OCI-LY1 (cell line): ENCODE data around the gene TREM2.
"Not testable (repeated sequence)": the region's sequence is repeated elsewhere in the genome, so short reads cannot be mapped to it uniquely, and the experiment has no call there.

Source experiments
- H2AFZ ChIP-seq: fragments of 200-600 bp; sonication (generic), shearing (Covaris generic); 2 replicates; pipeline ENCODE4 v1.6.0; 2014; ENCODE audit warnings: antibody characterized with exemption, mild to moderate bottlenecking, low read length
- H3F3A ChIP-seq: fragments of 200-600 bp; sonication (generic), shearing (Covaris generic); 2 replicates; pipeline ENCODE4 v1.6.0; 2014; ENCODE audit warnings: mild to moderate bottlenecking, antibody characterized with exemption, low read length, moderate library complexity; ENCODE audit not compliant: insufficient read depth
- H3K27ac ChIP-seq: fragments of 200-600 bp; sonication (generic); 2 replicates; pipeline ENCODE4 v1.5.1; 2014; ENCODE audit warnings: low read length, mixed run types, mild to moderate bottlenecking, low read depth; ENCODE audit not compliant: poor library complexity, severe bottlenecking
- H3K27me3 ChIP-seq: fragments of 200-600 bp; sonication (generic); 2 replicates; pipeline ENCODE4 v1.6.0; 2014; ENCODE audit warnings: antibody characterized with exemption, mild to moderate bottlenecking, low read length, moderate library complexity; ENCODE audit not compliant: insufficient read depth
- H3K36me3 ChIP-seq: fragments of 200-600 bp; sonication (generic); 2 replicates; pipeline ENCODE4 v1.6.1; 2014; ENCODE audit warnings: mild to moderate bottlenecking, antibody characterized with exemption, low read length, moderate library complexity, mixed read lengths; ENCODE audit not compliant: insufficient read depth
- H3K4me1 ChIP-seq: fragments of 200-600 bp; sonication (generic); 2 replicates; pipeline ENCODE4 v1.5.1; 2014; ENCODE audit warnings: mild to moderate bottlenecking, low read length, moderate library complexity; ENCODE audit not compliant: insufficient read depth, severe bottlenecking
- H3K4me2 ChIP-seq: fragments of 200-600 bp; sonication (generic), shearing (Covaris generic); 2 replicates; pipeline ENCODE4 v1.6.1; 2014; ENCODE audit warnings: low read length
- H3K4me3 ChIP-seq: fragments of 200-600 bp; sonication (generic); 2 replicates; pipeline ENCODE4 v1.5.1; 2014; ENCODE audit warnings: low read length, low read depth, mild to moderate bottlenecking, mixed read lengths; ENCODE audit not compliant: poor library complexity, severe bottlenecking
- H3K79me2 ChIP-seq: fragments of 200-600 bp; shearing (Covaris generic); 2 replicates; pipeline ENCODE4 v1.6.1; 2016; ENCODE audit warnings: mixed run types, low read length, mixed read lengths; ENCODE audit not compliant: insufficient read depth
- H3K9ac ChIP-seq: fragments of 200-600 bp; sonication (generic), shearing (Covaris generic); 2 replicates; pipeline ENCODE4 v1.6.1; 2014; ENCODE audit warnings: mild to moderate bottlenecking, low read length, mixed read lengths
- H3K9me2 ChIP-seq: fragments of 200-600 bp; sonication (generic), shearing (Covaris generic); 2 replicates; pipeline ENCODE4 v1.6.1; 2014; ENCODE audit warnings: low read depth, mild to moderate bottlenecking, low read length, mixed read lengths
- H3K9me3 ChIP-seq: fragments of 200-600 bp; shearing (Covaris generic); 2 replicates; pipeline ENCODE4 v1.6.1; 2014; ENCODE audit warnings: low read length, mixed read lengths
- H4K20me1 ChIP-seq: fragments of 200-600 bp; sonication (generic), shearing (Covaris generic); 2 replicates; pipeline ENCODE4 v1.6.0; 2016; ENCODE audit warnings: mild to moderate bottlenecking, low read length; ENCODE audit not compliant: insufficient read depth
- EZH2 ChIP-seq: fragments of 200-600 bp; sonication (generic), shearing (Covaris generic); IDR thresholded peaks from 2 replicates; pipeline ENCODE4 v1.8.0; 2017; ENCODE audit warnings: borderline replicate concordance, mixed run types, mild to moderate bottlenecking, antibody characterized with exemption, low read length, moderate library complexity, mixed read lengths
- TF ChIP-seq, protein P1 (sequence below): fragments of 200-600 bp; sonication (generic), shearing (Covaris generic); IDR thresholded peaks from 2 replicates; pipeline ENCODE4 v1.5.1; 2017; ENCODE audit warnings: mild to moderate bottlenecking, antibody characterized with exemption, low read length, moderate library complexity, mixed read lengths

The TREM2 gene

DNA sequence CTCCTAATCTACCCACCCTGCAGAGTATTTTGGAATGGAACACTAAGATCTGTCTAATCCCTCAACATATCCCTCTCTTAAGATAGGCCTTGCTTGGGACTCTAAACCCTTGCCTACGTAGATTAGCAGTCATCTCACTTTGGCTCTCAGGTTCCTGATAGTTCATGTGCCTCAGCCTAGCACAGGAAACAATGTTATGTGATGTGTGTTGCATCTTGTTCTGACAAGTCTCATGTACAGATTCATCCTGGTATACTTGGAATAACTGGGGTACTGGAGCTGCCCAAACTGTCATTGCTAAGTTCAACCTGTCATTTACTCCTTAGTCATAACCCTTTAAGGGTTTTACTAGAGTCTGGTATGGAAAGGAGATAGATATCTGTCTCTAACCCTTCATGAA lies 42.9 kb downstream of the TREM2 start:
- Histone ChIP-seq H3K9me2 (no peaks in the 10 kb centered on the region), H3K36me3 (peaks cover 4% of the 10 kb centered on the region; the same call in 1 of the 2 replicates)

DNA sequence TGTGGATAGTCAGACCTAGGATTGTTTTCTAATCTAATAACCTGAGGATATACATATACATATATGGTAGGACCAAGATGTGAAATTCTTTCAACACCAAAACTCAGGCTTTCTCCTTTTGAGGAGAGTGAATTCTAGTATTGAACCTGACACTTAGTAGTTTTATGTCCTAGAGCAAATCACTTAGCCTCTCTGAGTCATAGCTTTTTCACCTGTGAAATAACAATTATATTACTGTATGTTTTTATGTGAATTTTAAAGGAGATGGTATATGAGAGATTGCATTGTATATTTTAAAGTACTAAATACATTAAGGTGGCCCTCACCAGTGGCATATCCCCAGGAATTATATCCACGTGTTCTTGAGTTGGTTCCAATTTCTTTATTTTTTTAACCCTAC lies 43.4 kb downstream of the TREM2 start:
- Histone ChIP-seq H3K9me2 (no peaks in the 10 kb centered on the region), H4K20me1 (no peaks in the 10 kb centered on the region), H3K4me2 (no peak overlapping the region), H3K79me2 (no peaks in the 10 kb centered on the region), H3K27ac (no peak overlapping the region), H2AFZ (no peak overlapping the region), H3K4me1 (no peaks in the 10 kb centered on the region), H3K9me3 (no peaks in the 10 kb centered on the region), H3K9ac (no peak overlapping the region), H3K27me3 (no peaks in the 10 kb centered on the region), H3K36me3 (peaks cover 4% of the 10 kb centered on the region; the same call in 1 of the 2 replicates), H3F3A (no peaks in the 10 kb centered on the region), H3K4me3 (no peak overlapping the region)
- TF ChIP-seq, protein P1, sequence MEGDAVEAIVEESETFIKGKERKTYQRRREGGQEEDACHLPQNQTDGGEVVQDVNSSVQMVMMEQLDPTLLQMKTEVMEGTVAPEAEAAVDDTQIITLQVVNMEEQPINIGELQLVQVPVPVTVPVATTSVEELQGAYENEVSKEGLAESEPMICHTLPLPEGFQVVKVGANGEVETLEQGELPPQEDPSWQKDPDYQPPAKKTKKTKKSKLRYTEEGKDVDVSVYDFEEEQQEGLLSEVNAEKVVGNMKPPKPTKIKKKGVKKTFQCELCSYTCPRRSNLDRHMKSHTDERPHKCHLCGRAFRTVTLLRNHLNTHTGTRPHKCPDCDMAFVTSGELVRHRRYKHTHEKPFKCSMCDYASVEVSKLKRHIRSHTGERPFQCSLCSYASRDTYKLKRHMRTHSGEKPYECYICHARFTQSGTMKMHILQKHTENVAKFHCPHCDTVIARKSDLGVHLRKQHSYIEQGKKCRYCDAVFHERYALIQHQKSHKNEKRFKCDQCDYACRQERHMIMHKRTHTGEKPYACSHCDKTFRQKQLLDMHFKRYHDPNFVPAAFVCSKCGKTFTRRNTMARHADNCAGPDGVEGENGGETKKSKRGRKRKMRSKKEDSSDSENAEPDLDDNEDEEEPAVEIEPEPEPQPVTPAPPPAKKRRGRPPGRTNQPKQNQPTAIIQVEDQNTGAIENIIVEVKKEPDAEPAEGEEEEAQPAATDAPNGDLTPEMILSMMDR, result no peak
- TF ChIP-seq EZH2, result no peak

More for the DNA sequence above, 42.9 kb downstream of the TREM2 start:
- no peaks in the 10 kb centered on the region for H3K27me3 ChIP-seq
- H3K79me2 ChIP-seq, result no peaks in the 10 kb centered on the region
- H3K9me3 ChIP-seq, result no peaks in the 10 kb centered on the region
- no peak overlapping the region for H3K4me3 ChIP-seq
- TF ChIP-seq, protein P1, result no peak
- no peak for TF ChIP-seq EZH2
- no peak overlapping the region for H3K4me2 ChIP-seq
- H3F3A ChIP-seq, result no peaks in the 10 kb centered on the region
- no peak overlapping the region for H3K9ac ChIP-seq
- no peak overlapping the region for H3K27ac ChIP-seq
- no peak overlapping the region for H2AFZ ChIP-seq
- no peaks in the 10 kb centered on the region for H4K20me1 ChIP-seq
- H3K4me1 ChIP-seq, result no peaks in the 10 kb centered on the region

DNA sequence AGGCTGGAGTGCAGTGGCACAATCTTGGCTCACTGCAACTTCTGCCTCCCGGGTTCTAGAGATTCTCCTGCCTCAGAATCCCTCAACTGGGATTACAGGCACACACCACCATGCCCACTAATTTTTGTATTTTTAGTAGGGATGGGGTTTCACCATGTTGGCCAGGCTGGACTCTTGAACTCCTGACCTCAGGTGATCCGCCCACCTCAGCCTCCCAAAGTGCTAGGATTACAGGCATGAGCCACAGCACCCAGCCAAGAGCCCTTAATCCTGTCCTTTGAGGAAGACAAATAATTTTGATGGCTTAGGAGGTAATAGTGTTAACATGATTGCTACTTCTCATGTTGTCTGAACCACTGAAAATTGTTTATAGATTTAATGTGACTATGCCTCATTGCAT lies 47.9 kb downstream of the TREM2 start:
- not testable (repeated sequence) for H3K4me2 ChIP-seq, H3K79me2 ChIP-seq, H3K4me3 ChIP-seq, H2AFZ ChIP-seq, H3K9ac ChIP-seq, H3K9me2 ChIP-seq, H3K9me3 ChIP-seq, H4K20me1 ChIP-seq, H3K4me1 ChIP-seq, H3K27ac ChIP-seq, H3K36me3 ChIP-seq, H3K27me3 ChIP-seq, H3F3A ChIP-seq

DNA sequence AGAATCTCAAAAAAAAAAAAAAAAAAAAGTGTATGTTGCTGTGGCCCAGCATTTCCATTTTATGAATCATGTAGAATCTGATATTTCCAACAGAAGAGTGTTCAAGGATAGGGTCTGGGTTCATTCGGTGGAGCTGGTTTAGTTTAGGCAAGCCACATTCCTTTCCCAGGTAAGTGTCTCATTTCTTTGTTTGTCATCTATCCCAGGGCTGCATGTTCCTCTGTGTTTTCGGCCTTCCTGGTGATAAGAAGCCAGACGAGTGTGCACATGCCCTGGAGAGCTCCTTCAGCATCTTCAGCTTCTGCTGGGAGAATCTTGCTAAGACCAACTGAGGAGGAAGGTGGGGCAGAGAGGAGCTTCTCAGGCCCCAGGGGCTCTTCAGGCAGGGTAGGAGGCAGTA lies 51.9 kb downstream of the TREM2 start:
- no peaks in the 10 kb centered on the region for H3K4me1 ChIP-seq
- H3K9ac ChIP-seq, result no peak overlapping the region
- no peak overlapping the region for H3K4me3 ChIP-seq
- H3F3A ChIP-seq, result no peaks in the 10 kb centered on the region
- no peak overlapping the region for H3K4me2 ChIP-seq
- no peaks in the 10 kb centered on the region for H3K27me3 ChIP-seq
- no peaks in the 10 kb centered on the region for H3K79me2 ChIP-seq
- no peak overlapping the region for H3K27ac ChIP-seq
- H3K9me2 ChIP-seq, result no peaks in the 10 kb centered on the region
- no peaks in the 10 kb centered on the region for H3K9me3 ChIP-seq
- H2AFZ ChIP-seq, result no peak overlapping the region
- no peaks in the 10 kb centered on the region for H4K20me1 ChIP-seq
- no peak for TF ChIP-seq EZH2
- no peaks in the 10 kb centered on the region for H3K36me3 ChIP-seq
